ENCODE results near the gene ACTG1.

The ACTG1 gene

DNA sequence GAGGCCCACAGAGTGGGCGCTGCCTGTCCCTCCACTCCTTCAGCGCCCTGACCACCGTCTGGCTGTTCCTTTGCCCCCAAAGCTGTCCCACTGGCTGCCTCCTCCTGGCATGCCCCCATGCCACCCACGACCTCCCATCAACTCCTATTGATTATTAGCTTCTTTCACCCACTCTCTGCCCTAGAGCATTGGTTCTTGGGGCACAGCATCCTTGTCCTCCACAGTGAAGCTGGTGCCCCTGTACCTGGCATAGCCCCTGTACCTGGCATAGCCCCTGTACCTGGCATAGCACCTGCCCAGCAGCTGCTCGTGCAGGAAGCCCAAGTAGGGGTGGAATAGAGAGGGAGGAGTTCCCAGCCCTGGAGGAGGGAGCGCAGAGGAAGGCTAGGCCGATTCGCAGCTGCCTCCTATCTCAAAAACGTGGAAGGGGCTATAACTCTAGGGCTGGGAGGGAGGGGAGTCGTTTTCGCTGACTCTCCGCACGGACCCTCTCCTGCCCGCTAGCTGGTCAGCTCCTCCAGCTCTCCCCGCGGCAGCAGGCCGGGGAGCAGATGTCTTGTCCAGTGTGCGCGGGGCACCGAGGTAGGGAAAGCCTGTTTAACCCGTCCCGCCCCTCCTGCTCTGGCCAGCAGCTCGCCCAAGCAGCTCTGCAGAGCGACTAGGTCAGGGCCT, 5.7 kb upstream of the ACTG1 start:
- DNase-seq (ENCODE audit: low read depth in 2 of 2), result no peak

GRCh38 chr17:81517339-81518112, 4.9 kb upstream of the ACTG1 start:
- DNase-seq (ENCODE audit: low read depth in 2 of 2), result no peak

DNA sequence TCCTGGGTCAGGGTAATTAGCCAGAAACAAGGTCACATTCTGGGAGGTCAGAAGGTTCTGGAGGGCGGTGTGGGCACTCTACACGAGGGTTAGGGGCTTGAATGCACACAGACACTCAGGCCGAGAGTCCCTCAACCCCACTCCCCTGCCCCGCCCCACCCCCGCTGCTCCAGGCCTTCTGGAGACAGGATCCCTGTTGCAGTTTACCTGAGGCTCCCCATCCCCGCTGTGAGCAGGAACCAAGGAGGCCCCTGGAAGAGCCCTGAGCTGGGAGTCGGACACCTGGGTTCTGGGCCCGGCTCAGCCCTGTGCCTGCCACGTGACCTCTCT, 4.4 kb upstream of the ACTG1 start:
- DNase-seq (ENCODE audit: low read depth in 2 of 2), result no peak

- DNase-seq (ENCODE audit: low read depth in 2 of 2), result no peak
Measured at GRCh38 chr17:81516439-81516838, 3.8 kb upstream of the ACTG1 start.

DNA sequence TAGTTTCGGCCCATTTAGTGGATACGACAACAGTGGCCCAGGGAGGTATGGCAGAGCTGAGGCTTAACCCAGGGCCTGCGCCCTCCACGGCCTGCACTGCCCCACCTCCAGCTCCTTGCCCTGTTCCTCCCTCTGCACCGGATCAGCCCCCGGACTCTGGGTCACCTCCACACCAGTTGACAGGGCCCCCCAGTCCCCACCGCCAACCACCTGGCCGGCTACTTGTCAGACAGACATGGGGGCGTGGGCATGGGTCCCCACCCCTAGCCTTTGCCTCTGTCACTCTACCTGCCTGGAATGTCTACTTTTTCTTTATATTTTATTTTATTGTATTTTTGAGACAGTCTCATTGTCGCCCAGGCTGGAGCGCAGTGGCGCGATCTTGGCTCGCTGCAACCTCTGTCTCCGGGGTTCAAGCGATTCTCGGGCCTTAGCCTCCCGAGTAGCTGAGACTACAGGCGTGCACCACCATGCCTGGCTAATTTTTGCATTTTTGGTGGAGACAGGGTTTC, 3.0 kb upstream of the ACTG1 start:
- DNase-seq (ENCODE audit: low read depth in 2 of 2), result no peak

- DNase-seq (ENCODE audit: low read depth in 2 of 2), result no peak
Measured at GRCh38 chr17:81514739-81515529, 2.3 kb upstream of the ACTG1 start.

- no peak for DNase-seq (ENCODE audit: low read depth in 2 of 2)
Measured at GRCh38 chr17:81514489-81514738, 1.8 kb upstream of the ACTG1 start.

DNA sequence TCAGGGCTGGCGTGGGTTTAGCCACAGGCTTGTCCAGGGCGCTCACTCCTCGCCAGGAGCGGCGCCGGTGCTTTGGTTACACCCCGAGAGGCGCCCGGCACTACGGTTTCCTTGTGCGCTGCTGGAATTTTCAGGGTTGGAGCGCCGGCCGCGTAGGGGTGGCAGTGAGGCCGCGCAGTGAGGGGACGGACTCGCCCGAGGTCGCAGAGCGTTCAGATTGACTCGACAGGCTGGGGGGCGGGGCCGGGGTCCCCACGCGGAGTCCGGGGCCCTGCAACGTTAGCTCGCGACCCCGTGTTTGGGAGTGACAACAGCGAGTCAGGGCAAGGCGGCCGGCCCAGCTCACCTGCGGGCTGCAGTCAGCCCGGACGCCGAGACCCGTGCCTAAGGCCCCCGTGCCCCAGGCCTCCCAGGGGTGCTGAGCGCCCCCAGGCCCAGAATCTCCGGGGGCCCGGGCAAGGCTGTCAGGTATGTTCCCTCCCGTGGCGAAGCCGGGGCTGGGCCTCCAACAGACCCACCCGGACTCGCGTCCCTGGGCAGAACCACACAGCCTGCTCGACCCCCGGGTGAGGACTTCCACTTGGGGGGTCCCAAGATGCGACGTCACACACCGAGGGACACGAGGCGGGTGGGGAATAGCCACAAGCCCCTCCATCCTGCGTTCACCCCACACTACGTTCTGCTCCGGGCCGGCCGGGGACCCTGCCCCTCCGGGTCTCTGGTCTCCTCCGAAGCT, 1.3 kb upstream of the ACTG1 start:
- DNase-seq (ENCODE audit: low read depth in 2 of 2), result no peak

DNA sequence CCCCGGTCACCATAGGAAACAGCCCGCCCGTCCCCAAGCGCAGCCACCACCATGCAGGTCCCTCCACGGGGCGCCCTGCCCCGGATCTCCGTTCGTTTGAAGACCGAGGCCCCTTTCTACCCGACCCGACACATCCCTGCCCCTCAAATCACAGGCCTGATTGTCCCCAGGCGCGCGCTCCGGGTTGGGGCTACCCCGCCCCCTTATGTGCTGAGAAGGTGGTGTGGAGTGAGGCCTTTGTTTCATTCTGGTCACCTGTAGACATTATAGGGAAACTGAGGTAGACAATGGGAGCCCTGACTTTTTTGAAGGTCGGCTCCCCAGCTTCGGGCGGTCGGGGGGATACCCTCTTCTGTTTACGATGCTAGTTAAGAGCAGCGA, 763 bp upstream of the ACTG1 start:
- no peak for DNase-seq (ENCODE audit: low read depth in 2 of 2)

DNA sequence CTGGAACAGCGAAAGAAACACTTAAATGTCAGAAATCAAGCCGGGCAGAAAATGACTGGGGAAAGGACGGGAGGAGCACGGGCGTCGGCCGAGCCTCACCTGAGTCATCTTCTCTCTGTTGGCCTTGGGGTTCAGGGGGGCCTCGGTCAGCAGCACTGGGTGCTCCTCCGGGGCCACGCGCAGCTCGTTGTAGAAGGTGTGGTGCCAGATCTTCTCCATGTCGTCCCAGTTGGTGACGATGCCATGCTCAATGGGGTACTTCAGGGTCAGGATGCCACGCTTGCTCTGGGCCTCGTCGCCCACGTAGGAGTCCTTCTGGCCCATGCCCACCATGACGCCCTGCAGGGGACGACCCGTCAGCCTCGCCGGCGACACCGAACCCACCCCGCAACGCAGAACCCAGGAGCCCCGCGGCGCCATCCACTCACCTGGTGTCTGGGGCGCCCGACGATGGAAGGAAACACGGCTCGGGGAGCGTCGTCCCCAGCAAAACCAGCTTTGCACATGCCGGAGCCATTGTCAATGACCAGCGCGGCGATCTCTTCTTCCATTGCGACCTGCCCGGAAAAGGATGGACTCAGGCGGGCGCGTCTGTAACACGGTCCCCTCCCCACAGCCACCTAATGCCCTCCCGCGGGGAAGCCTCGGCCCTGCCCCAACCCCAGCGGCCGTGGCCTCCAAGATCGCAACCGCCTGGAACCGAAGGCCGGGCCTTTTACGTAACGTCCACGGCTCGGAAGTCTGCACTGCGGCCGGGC, 616 bp downstream of the ACTG1 start:
- DNase-seq (ENCODE audit: low read depth in 2 of 2), result no peak

DNA sequence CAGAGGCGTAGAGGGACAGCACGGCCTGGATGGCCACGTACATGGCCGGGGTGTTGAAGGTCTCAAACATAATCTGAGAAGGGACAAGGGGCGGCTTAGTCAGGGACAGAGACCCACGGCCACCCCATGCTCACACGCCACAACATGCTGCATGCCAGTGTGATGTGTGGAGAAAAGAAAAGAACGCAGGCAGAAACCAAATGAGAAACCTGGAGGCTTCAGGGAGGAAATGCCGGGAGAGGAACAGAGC, 1.1 kb downstream of the ACTG1 start:
- no peak for DNase-seq (ENCODE audit: low read depth in 2 of 2)

- no peak for DNase-seq (ENCODE audit: low read depth in 2 of 2)
Measured at GRCh38 chr17:81510785-81511553, 1.6 kb downstream of the ACTG1 start.

DNA sequence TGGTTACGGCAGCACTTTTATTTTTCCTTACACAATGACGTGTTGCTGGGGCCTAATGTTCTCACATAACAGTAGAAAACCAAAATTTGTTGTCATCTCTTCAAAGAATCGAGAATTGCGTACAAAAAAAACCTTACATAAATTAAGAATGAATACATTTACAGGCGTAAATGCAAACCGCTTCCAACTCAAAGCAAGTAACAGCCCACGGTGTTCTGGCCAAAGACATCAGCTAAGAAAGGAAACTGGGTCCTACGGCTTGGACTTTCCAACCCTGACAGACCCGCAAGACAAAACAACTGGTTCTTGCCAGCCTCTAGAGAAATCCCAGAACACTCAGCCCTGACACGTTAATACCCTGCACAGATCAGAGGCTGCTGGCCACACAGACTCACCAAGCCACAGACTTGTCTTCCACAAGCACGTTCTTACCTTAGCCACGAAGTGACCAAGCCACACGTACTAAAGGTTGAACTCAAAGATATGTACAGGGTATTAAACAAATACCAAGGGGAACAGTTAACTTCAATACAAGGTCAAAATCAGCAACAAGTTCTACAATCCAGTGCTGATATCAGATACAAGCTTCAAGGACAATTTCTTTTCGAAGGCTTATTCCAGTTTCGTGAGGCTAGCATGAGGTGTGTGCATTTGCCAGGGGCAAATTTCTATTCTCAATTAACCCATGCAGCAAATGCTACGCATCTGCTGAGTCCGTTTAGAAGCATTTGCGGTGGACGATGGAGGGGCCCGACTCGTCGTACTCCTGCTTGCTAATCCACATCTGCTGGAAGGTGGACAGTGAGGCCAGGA, 2.4 kb downstream of the ACTG1 start:
- no peak for DNase-seq (ENCODE audit: low read depth in 2 of 2)

- no peak for DNase-seq (ENCODE audit: low read depth in 2 of 2)
Measured at GRCh38 chr17:81509207-81509971, 3.2 kb downstream of the ACTG1 start.

GRCh38 chr17:81508639-81509206, 3.9 kb downstream of the ACTG1 start:
- DNase-seq (ENCODE audit: low read depth in 2 of 2), result no peak

DNA sequence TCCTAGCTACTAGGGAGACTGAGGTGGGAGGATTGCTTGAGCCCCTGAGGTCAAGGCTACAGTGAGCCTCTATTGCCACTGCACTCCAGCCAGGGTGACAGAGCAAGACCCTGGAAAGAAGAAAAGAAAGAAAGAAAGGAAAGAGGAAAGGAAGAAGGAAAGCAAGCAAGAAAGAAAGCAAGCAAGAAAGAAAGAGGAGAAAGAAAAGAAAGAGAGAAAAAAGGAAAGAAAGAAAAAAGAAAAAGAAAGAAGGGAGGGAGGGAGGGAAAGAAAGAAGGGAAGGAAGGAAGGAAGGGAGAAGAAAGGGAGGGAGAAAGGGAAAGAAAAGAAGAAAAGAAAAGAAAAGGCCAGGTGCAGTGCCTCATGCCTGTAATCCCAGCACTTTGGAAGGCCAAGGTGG, 9.0 kb downstream of the ACTG1 start:
- DNase-seq (ENCODE audit: low read depth in 2 of 2), result no peak

- DNase-seq (ENCODE audit: low read depth in 2 of 2), result no peak
Measured at GRCh38 chr17:81502471-81503017, 10.1 kb downstream of the ACTG1 start.

GRCh38 chr17:81500047-81500446, 12.6 kb downstream of the ACTG1 start:
- no peak for DNase-seq (ENCODE audit: low read depth in 2 of 2)

- no peak for DNase-seq (ENCODE audit: low read depth in 2 of 2)
Measured at GRCh38 chr17:81499601-81499970, 13.0 kb downstream of the ACTG1 start.
